HepG2 (cell line): Measurements from ENCODE around the gene WFDC11. TPM values are rescaled to one million over a fixed set of nuclear protein-coding genes. Genes with fewer than 3 reads are reported as not detected.

ENCODE experiments used
- ATAC-seq: fragments of 200-7000 bp; cut with Tn5 transposase; 3 replicates; pipeline ENCODE4 v1.9.1; 2020; ENCODE audit warnings: mild to moderate bottlenecking, moderate library complexity
- BruUV-seq: library from RNA; stranded (reverse); fragments of 400-500 nt; replicated peaks from 2 replicates; lab custom pipeline; 2021; lab: Mats Ljungman, UMichigan
- CTCF ChIA-PET: fragments of 300-600 bp; formaldehyde crosslinking; extraction: SDS; loops from one replicate; lab custom pipeline; 2021; ENCODE audit warnings: low total read pairs, inconsistent platforms, low intra/inter-chr PET ratio; lab: Yijun Ruan, JAX
- POLR2A ChIA-PET: fragments of 350-600 bp; sonication (Branson Sonifier 250); formaldehyde crosslinking; loops from one replicate; lab custom pipeline; 2020; ENCODE audit warnings: antibody characterized with exemption, inconsistent platforms; lab: Yijun Ruan, JAX
- DNase-seq: peaks from one replicate; pipeline ENCODE4 v3.0.0-alpha.2; 2015; ENCODE audit warnings: low spot score
- FAIRE-seq: peaks from 3 replicates; lab custom pipeline; 2011; peaks lifted over from hg19 to GRCh38; lab: Jason Lieb, UNC
- H2AFZ ChIP-seq: one replicate; pipeline ENCODE4 v1.6.1; 2011; ENCODE audit warnings: low read length, inconsistent platforms
- H3K27ac ChIP-seq: fragments of 300-600 bp; 3 replicates; pipeline ENCODE4 v1.8.0; 2011; ENCODE audit warnings: mixed run types, mild to moderate bottlenecking, mixed read lengths, low read length, inconsistent platforms; ENCODE audit not compliant: insufficient read depth; ENCODE audit errors: extremely low read length
- H3K27me3 ChIP-seq, 2 experiments: fragments of 200-600 bp in 1 of 2; 2 replicates in 1 of 2; 3 replicates in 1 of 2; pipeline versions ENCODE4 v1.6.0 to v1.8.0; 2011; ENCODE audit warnings: low read length in 2 of 2, mild to moderate bottlenecking in 2 of 2, moderate library complexity in 2 of 2, inconsistent platforms in 1 of 2; ENCODE audit not compliant: insufficient read depth in 2 of 2, control insufficient read depth in 1 of 2
- H3K36me3 ChIP-seq, 2 experiments: fragments of 200-600 bp in 1 of 2; replicated peaks in 1 of 2; 2 replicates in 1 of 2; 3 replicates in 1 of 2; pipeline versions ENCODE4 v1.5.1 to v1.8.0; 2011; ENCODE audit warnings: low read length in 2 of 2, inconsistent platforms in 1 of 2; ENCODE audit not compliant: insufficient read depth in 2 of 2, control insufficient read depth in 1 of 2
- H3K4me1 ChIP-seq: 2 replicates; pipeline ENCODE4 v1.5.1; 2012; ENCODE audit warnings: low read length, inconsistent platforms; ENCODE audit not compliant: insufficient read depth
- H3K4me2 ChIP-seq: 2 replicates; pipeline ENCODE4 v1.6.0; 2011; ENCODE audit warnings: low read depth, low read length, inconsistent platforms
- H3K4me3 ChIP-seq, 3 experiments: fragments of 200-600 bp in 1 of 3; sonication (generic), shearing (Covaris generic) in 1 of 3; replicated peaks in 1 of 3; 2 replicates each; pipeline ENCODE4 v1.5.1; 2011 to 2016; ENCODE audit warnings: low read length in 3 of 3, inconsistent platforms in 2 of 3, low read depth in 2 of 3, mild to moderate bottlenecking in 2 of 3, control low read depth in 1 of 3, mixed read lengths in 1 of 3; ENCODE audit not compliant: insufficient read depth in 1 of 3
- H3K79me2 ChIP-seq: one replicate; pipeline ENCODE4 v1.6.1; 2011; ENCODE audit warnings: low read length, inconsistent platforms; ENCODE audit not compliant: insufficient read depth
- H3K9ac ChIP-seq: 2 replicates; pipeline ENCODE4 v1.6.0; 2011; ENCODE audit warnings: mild to moderate bottlenecking, low read depth, low read length, inconsistent platforms; ENCODE audit not compliant: insufficient read depth
- H3K9me3 ChIP-seq: 2 replicates; pipeline ENCODE4 v1.5.1; 2012; ENCODE audit warnings: mild to moderate bottlenecking, low read length
- H4K20me1 ChIP-seq: 2 replicates; pipeline ENCODE4 v1.6.0; 2011; ENCODE audit warnings: inconsistent platforms, mild to moderate bottlenecking, low read length, moderate library complexity; ENCODE audit not compliant: insufficient read depth
- CREB3 ChIP-seq: sonication (generic); formaldehyde crosslinking; IDR thresholded peaks from 2 replicates; pipeline ENCODE4 v1.5.0; 2020; ENCODE audit warnings: missing genetic modification reagents
- FUBP1 ChIP-seq: sonication (generic); formaldehyde crosslinking; IDR thresholded peaks from 2 replicates; pipeline ENCODE4 v1.5.1; 2020; ENCODE audit warnings: missing genetic modification reagents, mild to moderate bottlenecking, borderline replicate concordance
- KLF9 ChIP-seq: IDR thresholded peaks from 2 replicates; pipeline ENCODE4 v1.6.1; 2016; ENCODE audit warnings: low read depth
- NONO ChIP-seq, 2 experiments: fragments of 450-650 bp in 1 of 2; sonication (generic) in 1 of 2; formaldehyde crosslinking in 1 of 2; IDR thresholded peaks in 1 of 2; conservative IDR thresholded peaks in 1 of 2; 2 replicates each; pipeline versions ENCODE4 v1.6.1 to v1.8.0; 2017 to 2022; ENCODE audit warnings: mild to moderate bottlenecking in 1 of 2, missing genetic modification reagents in 1 of 2, moderate library complexity in 1 of 2
- REPIN1 ChIP-seq: sonication (generic); formaldehyde crosslinking; IDR thresholded peaks from 2 replicates; pipeline ENCODE4 v1.8.0; 2022; ENCODE audit warnings: missing genetic modification reagents, low read depth, mild to moderate bottlenecking, borderline replicate concordance
- TCF12 ChIP-seq, 2 experiments: fragments of 450-650 bp in 1 of 2; sonication (generic) in 1 of 2; formaldehyde crosslinking in 1 of 2; IDR thresholded peaks; 2 replicates each; pipeline versions ENCODE4 v1.6.1 to v1.8.0; 2017 to 2022; ENCODE audit warnings: antibody characterized with exemption in 1 of 2, mild to moderate bottlenecking in 1 of 2, missing genetic modification reagents in 1 of 2, moderate library complexity in 1 of 2
- ZMAT3 ChIP-seq: sonication (generic); formaldehyde crosslinking; conservative IDR thresholded peaks from 2 replicates; pipeline ENCODE4 v1.7.0; 2021; ENCODE audit warnings: missing genetic modification reagents
- ZNF260 ChIP-seq: sonication (generic); formaldehyde crosslinking; IDR thresholded peaks from 2 replicates; pipeline ENCODE4 v1.4.0; 2020; ENCODE audit warnings: missing genetic modification reagents, low read depth, mild to moderate bottlenecking, borderline replicate concordance
- ZNF446 ChIP-seq: sonication (generic); formaldehyde crosslinking; IDR thresholded peaks from 2 replicates; pipeline ENCODE4 v1.5.0; 2020; ENCODE audit warnings: mild to moderate bottlenecking, missing genetic modification reagents
- ZNF724P ChIP-seq: sonication (generic); formaldehyde crosslinking; IDR thresholded peaks from 2 replicates; pipeline ENCODE4 v1.8.0; 2022; ENCODE audit warnings: missing genetic modification reagents, borderline replicate concordance
- WGBS: methylation state at CpG from one replicate; pipeline ENCODE4 v1.1.6; 2017; ENCODE audit warnings: low lambda C conversion rate; 5-methylcytosine and 5-hydroxymethylcytosine counted together
- in situ Hi-C: cut with HindIII; loops from 2 replicates; pipeline ENCODE4 v1.10.0; 2017; ENCODE audit warnings: low pct_unique_long_range_greater_than_20kb; ENCODE audit not compliant: extremely low pct_ligation_motif_present
- intact Hi-C: fragments of 100-400 bp; cut with micrococcal nuclease; formaldehyde crosslinking; loops from one replicate; pipeline ENCODE4 v1.10.0; 2022; ENCODE audit not compliant: unreplicated experiment
- polyA plus RNA-seq, 8 experiments: library from polyadenylated mRNA; depleted of rRNA in 3 of 8; stranded (reverse) in 7 of 8; unstranded in 1 of 8; fragments of >200 nt; fragmentation: Illumina TruSeq in 4 of 8; extraction: Trizol in 4 of 8; gene quantifications; 2 replicates each; pipeline versions ENCODE4 v1.2.1 to v1.2.3, GENCODE V29; 2011 to 2016; ENCODE audit warnings: low read depth in 4 of 8, missing spikeins in 1 of 8, mixed read lengths in 1 of 8; ENCODE audit not compliant: insufficient read depth in 1 of 8
- total RNA-seq, 5 experiments: library from RNA; depleted of rRNA; stranded (reverse); fragments of >200 nt; fragmentation: Illumina TruSeq; extraction: Trizol; gene quantifications; 2 replicates each; pipeline ENCODE4 v1.2.3, GENCODE V29; 2016; ENCODE audit warnings: low read depth in 1 of 5
- TF ChIP-seq, protein P1 (sequence below): IDR thresholded peaks from 2 replicates; pipeline ENCODE4 v1.6.1; 2018; ENCODE audit warnings: missing genetic modification reagents, mild to moderate bottlenecking, missing compliant biosample characterization
- TF ChIP-seq, protein P2 (sequence below): sonication (generic); formaldehyde crosslinking; IDR thresholded peaks from 2 replicates; pipeline ENCODE4 v1.5.1; 2020; ENCODE audit warnings: mild to moderate bottlenecking, missing genetic modification reagents, borderline replicate concordance
- TF ChIP-seq, protein P3 (sequence below), 2 experiments: fragments of 450-650 bp in 1 of 2; sonication (generic) in 1 of 2; formaldehyde crosslinking; IDR thresholded peaks; 2 replicates each; pipeline versions ENCODE4 v1.5.0 to v1.8.0; 2020 to 2022; ENCODE audit warnings: mild to moderate bottlenecking in 1 of 2, missing genetic modification reagents in 1 of 2

Gene WFDC11
- total and polyA plus RNA-seq, 2 of the 13 experiments (the other 11 are each of a cell fraction or from before 2014, with no cell fraction given): not detected

GRCh38 chr20:45646875-45647274, 23.2 kb downstream of the WFDC11 start:
- no peaks in the 10 kb centered on the region for H3K79me2 ChIP-seq
- no peak overlapping the region for H2AFZ ChIP-seq
- CTCF ChIA-PET: no interaction called here
- H3K27ac ChIP-seq: no peak overlapping the region
- no peaks in the 10 kb centered on the region for H4K20me1 ChIP-seq
- peaks cover 0 to 4% of the 10 kb centered on the region in 2 experiments; a peak in 1 of 5 replicates for H3K27me3 ChIP-seq
- H3K9me3 ChIP-seq: no peaks in the 10 kb centered on the region
- in situ Hi-C loops: no loop called here
- POLR2A ChIA-PET: no interaction called here
- intact Hi-C loops: no loop called here
- BruUV-seq: no TSS peak
- WGBS: 51% methylated on average over 3 of the region's 3 CpGs
- DNase-seq (no peak), ATAC-seq (no peak; the same call in 1 of the 3 replicates), FAIRE-seq (no peak)
- H3K36me3 ChIP-seq: no peaks in the 10 kb centered on the region
- H3K4me2 ChIP-seq: no peak overlapping the region
- H3K4me3 ChIP-seq: no peak overlapping the region
- H3K9ac ChIP-seq: no peak overlapping the region
- peaks cover 6% of the 10 kb centered on the region for H3K4me1 ChIP-seq
- TF ChIP-seq ZNF724P (CRISPR knock-in tag) (no peak), ZNF260 (CRISPR knock-in tag) (no peak), REPIN1 (CRISPR knock-in tag) (no peak), ZNF446 (CRISPR knock-in tag) (no peak), KLF9 (CRISPR knock-in tag) (no peak), FUBP1 (CRISPR knock-in tag) (no peak), ZMAT3 (CRISPR knock-in tag) (no peak), CREB3 (no peak), NONO (IDR thresholded peaks at IDR 0.05) (no peak), NONO (CRISPR knock-in tag; conservative IDR thresholded peaks at IDR 0.05) (no peak), TCF12 (IDR thresholded peaks at IDR 0.05) (no peak), TCF12 (CRISPR knock-in tag; IDR thresholded peaks at IDR 0.05) (no peak)
- TF ChIP-seq, protein P1, sequence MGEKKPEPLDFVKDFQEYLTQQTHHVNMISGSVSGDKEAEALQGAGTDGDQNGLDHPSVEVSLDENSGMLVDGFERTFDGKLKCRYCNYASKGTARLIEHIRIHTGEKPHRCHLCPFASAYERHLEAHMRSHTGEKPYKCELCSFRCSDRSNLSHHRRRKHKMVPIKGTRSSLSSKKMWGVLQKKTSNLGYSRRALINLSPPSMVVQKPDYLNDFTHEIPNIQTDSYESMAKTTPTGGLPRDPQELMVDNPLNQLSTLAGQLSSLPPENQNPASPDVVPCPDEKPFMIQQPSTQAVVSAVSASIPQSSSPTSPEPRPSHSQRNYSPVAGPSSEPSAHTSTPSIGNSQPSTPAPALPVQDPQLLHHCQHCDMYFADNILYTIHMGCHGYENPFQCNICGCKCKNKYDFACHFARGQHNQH: no peak
- TF ChIP-seq, protein P2, sequence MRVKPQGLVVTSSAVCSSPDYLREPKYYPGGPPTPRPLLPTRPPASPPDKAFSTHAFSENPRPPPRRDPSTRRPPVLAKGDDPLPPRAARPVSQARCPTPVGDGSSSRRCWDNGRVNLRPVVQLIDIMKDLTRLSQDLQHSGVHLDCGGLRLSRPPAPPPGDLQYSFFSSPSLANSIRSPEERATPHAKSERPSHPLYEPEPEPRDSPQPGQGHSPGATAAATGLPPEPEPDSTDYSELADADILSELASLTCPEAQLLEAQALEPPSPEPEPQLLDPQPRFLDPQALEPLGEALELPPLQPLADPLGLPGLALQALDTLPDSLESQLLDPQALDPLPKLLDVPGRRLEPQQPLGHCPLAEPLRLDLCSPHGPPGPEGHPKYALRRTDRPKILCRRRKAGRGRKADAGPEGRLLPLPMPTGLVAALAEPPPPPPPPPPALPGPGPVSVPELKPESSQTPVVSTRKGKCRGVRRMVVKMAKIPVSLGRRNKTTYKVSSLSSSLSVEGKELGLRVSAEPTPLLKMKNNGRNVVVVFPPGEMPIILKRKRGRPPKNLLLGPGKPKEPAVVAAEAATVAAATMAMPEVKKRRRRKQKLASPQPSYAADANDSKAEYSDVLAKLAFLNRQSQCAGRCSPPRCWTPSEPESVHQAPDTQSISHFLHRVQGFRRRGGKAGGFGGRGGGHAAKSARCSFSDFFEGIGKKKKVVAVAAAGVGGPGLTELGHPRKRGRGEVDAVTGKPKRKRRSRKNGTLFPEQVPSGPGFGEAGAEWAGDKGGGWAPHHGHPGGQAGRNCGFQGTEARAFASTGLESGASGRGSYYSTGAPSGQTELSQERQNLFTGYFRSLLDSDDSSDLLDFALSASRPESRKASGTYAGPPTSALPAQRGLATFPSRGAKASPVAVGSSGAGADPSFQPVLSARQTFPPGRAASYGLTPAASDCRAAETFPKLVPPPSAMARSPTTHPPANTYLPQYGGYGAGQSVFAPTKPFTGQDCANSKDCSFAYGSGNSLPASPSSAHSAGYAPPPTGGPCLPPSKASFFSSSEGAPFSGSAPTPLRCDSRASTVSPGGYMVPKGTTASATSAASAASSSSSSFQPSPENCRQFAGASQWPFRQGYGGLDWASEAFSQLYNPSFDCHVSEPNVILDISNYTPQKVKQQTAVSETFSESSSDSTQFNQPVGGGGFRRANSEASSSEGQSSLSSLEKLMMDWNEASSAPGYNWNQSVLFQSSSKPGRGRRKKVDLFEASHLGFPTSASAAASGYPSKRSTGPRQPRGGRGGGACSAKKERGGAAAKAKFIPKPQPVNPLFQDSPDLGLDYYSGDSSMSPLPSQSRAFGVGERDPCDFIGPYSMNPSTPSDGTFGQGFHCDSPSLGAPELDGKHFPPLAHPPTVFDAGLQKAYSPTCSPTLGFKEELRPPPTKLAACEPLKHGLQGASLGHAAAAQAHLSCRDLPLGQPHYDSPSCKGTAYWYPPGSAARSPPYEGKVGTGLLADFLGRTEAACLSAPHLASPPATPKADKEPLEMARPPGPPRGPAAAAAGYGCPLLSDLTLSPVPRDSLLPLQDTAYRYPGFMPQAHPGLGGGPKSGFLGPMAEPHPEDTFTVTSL (CRISPR knock-in tag): no peak
- TF ChIP-seq, protein P3, sequence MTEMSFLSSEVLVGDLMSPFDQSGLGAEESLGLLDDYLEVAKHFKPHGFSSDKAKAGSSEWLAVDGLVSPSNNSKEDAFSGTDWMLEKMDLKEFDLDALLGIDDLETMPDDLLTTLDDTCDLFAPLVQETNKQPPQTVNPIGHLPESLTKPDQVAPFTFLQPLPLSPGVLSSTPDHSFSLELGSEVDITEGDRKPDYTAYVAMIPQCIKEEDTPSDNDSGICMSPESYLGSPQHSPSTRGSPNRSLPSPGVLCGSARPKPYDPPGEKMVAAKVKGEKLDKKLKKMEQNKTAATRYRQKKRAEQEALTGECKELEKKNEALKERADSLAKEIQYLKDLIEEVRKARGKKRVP (CRISPR knock-in tag; IDR thresholded peaks at IDR 0.05): no peak
